Measurements from ENCODE around the gene MEIS2.

DNA sequence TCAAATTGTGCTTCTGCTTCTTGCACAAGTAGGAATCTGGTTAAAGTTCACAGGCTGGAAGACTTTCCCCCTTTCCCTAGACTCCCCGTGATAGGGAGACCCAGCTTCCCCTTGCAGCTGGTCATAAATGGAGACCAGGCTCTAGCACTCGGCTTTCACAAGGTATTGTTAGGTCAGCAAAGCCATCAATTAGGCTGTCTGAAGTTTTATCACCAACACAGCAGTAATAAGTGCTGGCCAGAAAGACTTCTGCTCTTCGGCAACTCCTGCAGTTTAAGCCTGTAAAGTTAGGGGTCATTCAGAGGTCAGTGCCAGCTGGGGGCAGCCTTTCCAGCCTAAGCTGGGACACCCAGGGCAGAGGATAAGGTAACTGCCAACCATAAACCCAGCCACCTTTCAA, 203.4 kb downstream of the MEIS2 start:
- TF ChIP-seq, protein P1, sequence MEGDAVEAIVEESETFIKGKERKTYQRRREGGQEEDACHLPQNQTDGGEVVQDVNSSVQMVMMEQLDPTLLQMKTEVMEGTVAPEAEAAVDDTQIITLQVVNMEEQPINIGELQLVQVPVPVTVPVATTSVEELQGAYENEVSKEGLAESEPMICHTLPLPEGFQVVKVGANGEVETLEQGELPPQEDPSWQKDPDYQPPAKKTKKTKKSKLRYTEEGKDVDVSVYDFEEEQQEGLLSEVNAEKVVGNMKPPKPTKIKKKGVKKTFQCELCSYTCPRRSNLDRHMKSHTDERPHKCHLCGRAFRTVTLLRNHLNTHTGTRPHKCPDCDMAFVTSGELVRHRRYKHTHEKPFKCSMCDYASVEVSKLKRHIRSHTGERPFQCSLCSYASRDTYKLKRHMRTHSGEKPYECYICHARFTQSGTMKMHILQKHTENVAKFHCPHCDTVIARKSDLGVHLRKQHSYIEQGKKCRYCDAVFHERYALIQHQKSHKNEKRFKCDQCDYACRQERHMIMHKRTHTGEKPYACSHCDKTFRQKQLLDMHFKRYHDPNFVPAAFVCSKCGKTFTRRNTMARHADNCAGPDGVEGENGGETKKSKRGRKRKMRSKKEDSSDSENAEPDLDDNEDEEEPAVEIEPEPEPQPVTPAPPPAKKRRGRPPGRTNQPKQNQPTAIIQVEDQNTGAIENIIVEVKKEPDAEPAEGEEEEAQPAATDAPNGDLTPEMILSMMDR (IDR thresholded peaks at IDR 0.05; ENCODE audit: low read depth, low read length): no peak
- TF ChIP-seq EZH2phosphoT487 (IDR thresholded peaks at IDR 0.05; ENCODE audit: low read depth): no peak

Data from OCI-LY3 (cell line).